Hematopoietic multipotent progenitor cell (in vitro differentiated cells): ENCODE data around the gene EZR. TPM values are rescaled to one million over a fixed set of nuclear protein-coding genes. Genes with fewer than 3 reads are reported as not detected.
"Not testable (repeated sequence)": the region's sequence is repeated elsewhere in the genome, so short reads cannot be mapped to it uniquely, and the experiment has no call there.

Source experiments
- DNase-seq, 3 donors: peaks; one replicate each; pipeline ENCODE4 v3.0.0-alpha.2; 2011 to 2015; ENCODE audit warnings: low read depth in 2 of 3, low spot score in 2 of 3
- total RNA-seq: library from RNA; depleted of rRNA; stranded (reverse); fragments of >200 nt; gene quantifications from one replicate; pipeline ENCODE4 v1.2.3, GENCODE V29; 2012

The EZR gene
- total RNA-seq, 1 donor, result 80.8 TPM

DNA sequence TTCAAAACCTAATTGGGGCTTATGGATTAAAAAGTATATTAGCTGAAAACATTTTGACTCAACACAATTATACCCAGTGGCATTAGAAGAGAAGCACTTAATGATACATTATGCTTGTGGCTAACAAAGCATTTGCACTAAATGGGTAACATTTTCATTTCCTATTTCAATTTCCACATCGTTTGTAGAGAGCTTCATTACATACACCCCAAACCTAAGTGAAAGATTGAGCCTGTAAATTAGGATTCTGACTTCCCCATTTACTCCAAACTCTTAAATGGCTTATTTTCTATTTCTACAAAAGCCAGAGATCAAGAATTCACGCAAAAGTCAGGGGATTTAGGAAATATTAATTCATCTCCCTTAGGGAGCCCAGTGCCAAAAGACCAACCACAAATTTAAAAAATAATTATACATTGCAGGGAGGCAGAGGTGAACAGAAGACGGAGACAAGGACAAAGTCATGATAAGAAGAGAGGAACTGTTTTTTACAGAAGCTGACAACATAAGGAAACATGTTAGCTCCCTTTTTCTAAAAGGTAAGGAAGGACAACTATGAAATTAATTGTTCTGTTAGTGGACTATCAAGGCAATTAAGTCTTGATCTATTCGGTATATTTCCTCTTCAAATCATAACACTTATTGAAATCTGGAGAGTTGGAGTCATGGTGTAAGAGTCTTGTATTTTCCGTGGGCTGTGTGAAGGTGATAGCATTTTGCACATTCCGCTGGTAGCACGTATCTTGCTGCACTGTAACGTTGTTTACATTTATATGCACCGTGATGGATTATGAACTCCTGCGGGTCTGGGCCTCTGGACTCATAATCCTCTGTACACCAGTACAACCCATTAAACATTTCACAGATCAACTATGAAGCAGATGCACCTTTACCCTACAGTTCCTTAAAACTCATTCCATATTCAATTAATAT is 24.8 kb upstream of the EZR start:
- DNase-seq, result no peak

DNA sequence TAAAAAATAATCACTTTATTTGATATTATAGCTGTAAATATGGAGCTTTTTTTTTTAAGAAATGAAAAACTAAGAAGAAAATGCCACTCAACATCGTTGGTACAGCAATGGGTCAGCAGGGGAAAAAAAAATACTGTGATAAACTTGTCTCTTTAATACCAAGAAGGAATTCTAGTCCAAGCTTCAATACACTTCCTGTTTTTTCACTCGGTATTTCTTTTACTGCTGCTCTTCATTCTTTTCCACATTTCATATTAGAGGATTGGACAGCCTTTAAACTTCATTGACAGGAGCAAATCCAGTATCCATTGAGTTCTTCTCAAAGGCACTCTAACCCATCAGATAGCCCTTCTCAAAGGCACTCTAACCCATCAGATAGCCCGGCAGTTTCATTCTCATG is 22.2 kb upstream of the EZR start:
- DNase-seq, result no peak

DNA sequence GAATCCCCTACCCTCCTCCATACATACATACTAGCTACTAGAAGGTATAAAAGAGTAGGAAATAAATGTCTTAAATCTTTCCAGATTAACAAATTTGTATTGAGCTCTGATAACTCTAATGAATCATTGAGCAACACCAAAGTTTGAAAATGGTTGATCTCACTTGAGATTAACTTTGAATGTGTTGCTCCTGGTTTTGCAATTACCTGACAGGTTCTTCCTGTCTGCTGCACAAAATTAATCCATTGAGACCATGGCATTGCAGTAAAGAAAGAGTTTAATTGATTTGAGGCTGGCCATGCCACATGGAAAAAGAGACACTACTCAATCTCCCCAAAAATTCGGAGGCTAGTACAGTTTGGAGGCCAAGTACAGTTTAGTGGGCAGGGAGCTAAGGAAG is 21.3 kb upstream of the EZR start:
- no peak for DNase-seq

DNA sequence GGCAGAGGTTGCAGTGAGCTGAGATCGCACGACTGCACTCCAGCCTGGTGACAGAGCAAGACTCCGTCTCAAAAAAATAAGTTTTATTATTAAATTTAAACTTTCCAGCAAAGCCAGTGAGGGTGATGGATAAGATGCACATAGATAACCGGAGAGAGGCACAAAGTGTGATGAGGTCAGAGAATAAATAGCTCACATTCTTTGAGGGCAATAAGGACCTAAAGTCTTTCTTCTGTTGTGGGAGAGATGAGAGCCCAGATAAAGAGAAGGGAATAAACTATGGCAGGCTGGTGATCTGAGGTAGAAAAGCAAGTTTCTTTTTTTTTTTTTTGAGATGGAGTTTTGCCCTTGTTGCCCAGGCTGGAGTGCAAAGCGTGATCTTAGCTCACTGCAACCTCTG is 20.6 kb upstream of the EZR start:
- DNase-seq, result no peak

DNA sequence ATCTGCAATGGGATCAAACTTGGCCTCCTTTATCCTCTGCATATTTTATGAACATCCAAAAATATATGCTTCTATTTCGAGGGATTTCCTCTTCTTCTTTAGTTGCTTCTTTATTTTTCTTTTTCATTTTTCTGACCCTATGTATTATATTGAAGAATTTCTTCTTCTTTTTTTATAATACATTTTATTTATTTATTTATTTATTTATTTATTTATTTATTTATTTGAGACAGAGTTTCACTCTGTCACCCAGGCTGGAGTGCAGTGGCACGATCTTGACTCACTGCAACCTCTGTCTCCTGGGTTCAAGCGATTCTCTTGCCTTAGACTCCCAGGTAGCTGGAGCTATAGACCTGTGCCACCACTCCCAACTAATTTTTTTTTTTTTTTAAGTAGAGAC is 19.6 kb upstream of the EZR start:
- DNase-seq, result not testable (repeated sequence)

DNA sequence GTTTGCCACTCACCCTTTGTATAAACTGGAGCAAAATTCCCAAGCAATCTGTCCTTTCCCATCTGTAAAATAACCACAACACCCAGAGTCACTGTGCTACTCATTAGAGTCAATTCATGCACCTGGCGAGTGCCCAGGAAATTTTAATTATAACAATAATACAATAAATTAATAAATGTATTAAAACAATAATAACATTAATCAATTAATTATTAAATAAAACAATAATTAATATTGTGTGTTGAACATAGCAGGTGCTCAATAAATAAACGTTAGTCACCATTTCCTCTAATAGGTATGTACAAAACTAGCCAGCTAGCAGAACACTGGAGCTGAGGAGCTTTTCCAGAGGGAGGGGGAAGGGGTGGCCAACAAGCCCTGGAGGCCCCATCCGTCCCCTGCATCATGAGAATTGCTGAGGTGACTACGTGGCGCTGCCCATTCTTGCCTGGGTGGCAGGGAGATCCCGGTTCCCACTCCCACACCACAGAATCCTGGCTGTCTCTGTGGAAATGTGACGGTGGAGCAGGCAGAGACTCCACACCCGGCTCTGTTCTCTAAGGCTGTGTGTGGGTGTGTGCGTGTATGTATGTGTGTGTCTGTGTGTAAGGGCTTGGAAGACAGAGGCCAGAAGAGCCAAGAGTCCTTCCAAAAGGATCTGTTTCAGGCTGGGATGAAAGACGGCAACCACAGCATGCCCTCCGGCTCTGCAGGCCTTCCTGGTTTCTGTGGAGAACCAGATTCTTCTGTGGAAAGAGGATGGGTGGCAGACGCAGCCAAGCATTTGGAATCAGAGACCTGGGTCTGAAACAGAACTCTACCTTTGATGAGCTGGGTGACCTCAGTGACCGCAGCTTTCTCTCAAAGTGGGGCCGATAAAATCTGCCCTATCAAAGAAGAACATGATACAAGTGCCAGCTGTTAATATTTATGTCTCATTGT is 18.8 kb upstream of the EZR start:
- no peak for DNase-seq

DNA sequence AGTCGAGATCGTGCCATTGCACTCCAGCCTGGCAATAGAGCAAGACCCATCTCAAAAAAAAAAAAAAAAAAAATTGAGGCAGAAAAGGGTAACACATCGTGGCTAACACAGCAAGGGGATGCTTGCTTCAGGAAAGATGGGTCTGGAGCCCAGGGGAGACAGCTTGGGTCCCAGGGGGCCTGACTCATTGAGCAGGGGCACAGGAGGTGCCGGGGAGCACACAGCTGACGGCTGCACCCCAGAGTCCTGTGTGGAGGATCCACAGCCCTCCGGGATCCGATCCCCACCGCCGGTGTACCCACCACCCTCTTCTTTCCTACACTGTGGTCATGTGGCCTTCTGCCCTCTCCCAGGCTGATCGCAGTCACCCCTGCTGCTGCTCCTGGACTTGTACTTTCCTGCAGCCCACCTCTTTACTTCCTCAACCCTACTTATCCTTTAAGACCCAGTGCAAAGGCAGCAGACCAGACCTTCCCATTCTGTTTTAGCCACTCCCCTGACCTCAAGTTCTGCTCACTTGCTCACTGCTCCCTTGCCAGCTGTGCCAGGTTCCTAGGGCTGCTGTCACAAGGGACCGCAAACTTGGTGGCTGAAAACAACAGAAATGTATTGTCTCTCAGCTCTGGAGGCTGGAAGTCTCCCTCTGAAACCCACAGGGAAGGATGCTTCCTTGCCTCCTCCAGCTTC is 17.6 kb upstream of the EZR start:
- no peak for DNase-seq

DNA sequence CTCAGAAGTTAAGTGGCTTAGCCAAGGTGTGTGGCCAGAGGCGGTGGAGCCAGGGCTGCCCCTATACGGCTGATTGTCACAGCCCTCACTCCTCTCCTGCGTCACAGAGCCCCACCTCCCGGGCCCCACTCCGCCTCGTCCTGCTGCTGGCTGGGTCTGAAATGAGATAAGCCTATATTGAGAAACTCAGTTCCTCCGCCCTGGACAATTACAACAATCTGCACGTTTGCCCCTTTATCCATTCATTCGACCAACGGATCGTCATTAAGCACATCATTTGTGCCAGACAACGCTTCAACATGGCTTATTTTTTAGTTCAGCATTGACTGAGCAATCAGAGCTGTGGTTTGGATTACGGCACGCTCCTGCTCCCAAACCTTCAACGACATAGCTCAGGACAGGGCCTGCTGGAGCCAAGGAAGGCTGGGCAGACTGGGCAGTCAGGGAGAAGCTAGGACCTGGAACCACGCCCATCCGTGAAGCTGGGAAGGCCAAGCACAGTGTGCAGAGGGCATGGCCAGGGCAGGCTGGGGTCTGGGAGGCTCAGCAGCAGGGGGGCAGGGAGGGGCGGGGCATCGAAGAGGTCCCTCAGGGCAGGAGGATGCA is 16.6 kb upstream of the EZR start:
- DNase-seq, result no peak

DNA sequence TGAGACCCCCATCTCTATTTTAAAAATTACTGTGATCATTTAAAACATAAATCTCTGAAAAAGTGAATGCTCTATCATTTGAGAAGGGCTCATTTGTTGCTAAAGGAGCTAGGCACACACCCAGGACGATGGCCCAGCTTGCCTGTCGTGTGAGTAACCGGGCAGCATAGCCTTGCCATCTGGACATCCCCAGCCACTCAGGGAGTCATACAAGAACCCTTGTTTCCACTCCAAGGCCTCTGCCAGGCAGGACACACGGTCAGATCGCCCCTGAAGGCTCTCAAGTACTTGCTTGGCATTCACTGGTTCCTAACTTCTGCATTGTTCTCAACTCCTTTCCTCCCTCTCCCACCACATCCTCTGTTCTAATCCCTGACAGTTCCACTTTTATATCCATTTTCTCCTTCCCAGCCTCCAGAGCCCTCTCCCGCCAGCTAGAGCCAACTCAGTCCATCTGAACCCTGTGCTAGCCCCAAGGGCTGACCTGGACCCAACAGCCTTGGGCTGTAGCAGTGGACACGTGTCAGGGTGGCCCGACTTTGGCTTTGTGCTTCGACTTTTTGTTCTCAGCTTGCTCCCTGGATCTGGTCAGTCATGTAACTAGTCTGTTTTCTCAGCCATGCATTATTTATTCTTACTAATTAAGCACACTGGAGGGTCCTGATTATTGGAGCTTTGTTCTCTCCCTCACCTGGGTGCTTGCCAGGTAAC is 15.7 kb upstream of the EZR start:
- no peak for DNase-seq

DNA sequence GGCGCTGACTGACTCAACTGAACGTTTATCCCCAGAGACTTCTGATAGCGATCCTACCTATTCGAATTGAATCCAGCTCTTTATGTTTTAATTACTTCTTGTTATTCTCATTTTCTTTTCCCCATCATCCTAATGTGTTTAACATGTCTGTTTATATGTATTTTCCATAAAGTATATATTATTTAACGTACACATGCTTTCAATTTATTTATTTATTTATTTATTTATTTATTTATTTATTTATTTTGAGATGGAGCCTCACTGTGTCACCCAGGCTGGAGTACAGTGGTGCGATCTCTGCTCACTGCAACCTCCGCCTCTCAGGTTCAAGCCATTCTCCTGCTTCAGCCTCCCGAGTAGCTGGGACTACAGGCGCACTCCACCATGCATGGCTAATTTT is 13.6 kb upstream of the EZR start:
- not testable (repeated sequence) for DNase-seq

DNA sequence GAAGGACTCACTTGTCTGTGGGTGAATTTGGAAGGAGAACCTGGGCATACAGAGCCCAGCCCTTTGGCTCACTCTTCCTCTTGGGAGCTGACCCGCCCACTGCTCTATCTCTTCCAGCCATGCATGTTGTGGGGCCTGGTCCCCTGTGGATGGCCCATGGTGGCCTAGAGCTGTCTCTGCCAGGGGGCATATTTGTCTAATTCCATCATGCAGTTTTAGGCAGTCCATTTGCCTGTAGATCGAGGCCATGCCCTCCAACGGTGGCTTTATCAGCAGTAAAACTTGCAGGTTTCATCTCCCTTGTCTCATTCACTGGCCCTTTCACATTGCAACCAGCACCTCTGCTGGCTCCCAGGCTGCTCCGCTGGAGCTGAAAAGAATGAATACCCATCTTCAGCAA is 12.9 kb upstream of the EZR start:
- DNase-seq, result no peak

DNA sequence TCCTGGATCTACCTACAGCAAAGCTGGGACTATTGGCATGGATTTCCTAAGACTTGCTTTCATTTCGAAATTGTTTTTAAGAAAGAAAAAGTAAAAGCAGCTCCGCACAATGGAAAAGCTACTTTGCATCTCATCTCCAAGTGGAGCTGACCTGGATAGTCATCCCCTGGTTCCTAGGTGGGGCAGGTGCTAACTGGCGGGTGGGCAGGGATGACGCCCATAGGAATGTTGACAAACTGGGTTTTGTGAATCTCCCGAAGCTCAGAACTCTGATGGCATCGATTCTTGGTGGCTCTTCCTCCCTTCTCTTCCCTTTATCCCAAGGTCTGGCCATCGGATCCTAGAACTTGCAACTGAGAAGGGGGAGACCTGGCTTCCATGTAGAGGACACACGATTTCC is 12.4 kb upstream of the EZR start:
- DNase-seq, result no peak

DNA sequence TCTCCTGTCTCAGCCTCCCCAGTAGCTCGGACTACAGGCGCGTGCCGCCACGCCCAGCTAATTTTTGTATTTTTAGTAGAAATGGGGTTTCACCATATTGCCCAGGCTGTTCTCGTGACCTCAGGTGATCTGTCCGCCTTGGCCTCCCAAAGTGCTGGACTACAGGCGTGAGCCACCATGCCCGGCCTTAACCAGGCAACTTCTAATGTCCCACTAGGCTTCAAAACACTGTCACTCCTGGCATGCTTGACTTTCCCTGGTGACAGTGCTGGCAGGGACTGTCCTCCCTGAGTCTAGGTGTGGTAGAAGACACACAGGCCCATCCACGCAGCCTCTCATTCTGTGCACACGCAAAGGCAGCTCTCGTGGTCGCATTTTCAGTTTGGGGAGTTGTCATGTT is 11.6 kb upstream of the EZR start:
- no peak for DNase-seq

DNA sequence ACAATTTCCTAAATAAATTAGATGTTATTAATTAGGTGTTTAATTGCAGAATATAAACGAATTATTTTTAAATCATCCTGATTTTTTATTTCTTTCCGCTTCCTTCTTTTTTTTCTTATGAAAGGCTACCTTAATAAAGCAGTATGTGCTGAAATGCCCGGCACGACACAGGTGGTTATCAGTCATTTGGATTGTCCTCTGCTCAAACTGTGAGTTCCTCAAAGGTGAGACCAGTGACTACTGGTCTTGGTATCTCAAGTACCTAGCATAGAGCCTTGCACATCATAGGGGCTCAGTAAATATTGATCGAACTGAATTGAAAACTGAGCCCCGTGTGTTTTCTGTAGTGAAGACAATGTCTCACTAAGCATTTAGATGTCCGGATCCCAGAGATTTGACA is 9.6 kb upstream of the EZR start:
- DNase-seq, result no peak

DNA sequence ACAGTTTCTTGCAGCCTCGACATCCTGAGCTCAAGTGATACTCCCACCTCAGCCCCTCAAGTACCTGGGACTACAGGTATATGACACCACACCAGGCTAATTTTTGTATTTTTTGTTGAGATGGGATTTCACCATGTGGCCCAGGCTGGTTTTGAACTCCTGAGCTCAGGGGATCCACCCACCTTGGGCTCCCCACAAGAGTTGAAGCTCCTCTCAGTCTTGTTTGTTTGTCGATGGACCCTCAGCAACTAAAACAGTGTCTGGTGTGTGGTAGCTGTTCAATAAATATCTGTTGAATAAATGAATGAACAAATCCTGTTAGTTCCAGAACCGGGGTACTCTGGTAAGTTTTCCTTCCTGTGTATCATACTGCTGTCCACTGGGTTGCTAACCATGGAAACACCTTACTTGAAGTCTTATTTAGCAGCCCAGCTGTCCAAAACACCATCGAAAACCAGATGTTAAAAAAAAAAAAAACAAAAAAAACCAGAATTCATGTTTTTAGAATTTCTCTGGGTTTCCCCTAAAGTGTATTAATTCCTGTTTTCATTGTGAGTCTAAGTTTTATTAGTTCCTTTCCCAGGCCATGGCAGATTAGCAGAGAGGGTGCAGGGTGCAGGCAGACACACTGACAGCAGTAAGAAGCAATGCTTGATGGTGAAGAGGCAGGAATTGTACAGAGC is 7.8 kb upstream of the EZR start:
- peak in 1 of 3 donors; percentile 46 for DNase-seq

DNA sequence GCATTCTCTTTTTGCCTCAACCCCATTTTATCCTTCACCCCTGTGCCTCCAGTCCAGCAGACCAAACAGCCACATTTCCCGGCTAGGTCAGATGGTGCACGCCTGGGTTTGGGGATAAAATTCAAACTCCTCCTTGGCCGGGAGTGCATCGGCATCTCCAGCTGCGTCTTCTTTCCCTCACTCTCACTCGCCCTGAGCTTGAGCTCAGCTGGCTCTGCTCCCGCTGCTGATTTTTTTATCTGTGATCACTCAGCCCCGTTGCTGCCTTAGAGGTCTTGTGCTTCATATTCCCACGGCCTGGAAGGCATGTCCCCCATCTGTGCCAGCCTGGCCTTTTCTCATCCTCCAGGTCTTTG is 6.8 kb upstream of the EZR start:
- no peak for DNase-seq

DNA sequence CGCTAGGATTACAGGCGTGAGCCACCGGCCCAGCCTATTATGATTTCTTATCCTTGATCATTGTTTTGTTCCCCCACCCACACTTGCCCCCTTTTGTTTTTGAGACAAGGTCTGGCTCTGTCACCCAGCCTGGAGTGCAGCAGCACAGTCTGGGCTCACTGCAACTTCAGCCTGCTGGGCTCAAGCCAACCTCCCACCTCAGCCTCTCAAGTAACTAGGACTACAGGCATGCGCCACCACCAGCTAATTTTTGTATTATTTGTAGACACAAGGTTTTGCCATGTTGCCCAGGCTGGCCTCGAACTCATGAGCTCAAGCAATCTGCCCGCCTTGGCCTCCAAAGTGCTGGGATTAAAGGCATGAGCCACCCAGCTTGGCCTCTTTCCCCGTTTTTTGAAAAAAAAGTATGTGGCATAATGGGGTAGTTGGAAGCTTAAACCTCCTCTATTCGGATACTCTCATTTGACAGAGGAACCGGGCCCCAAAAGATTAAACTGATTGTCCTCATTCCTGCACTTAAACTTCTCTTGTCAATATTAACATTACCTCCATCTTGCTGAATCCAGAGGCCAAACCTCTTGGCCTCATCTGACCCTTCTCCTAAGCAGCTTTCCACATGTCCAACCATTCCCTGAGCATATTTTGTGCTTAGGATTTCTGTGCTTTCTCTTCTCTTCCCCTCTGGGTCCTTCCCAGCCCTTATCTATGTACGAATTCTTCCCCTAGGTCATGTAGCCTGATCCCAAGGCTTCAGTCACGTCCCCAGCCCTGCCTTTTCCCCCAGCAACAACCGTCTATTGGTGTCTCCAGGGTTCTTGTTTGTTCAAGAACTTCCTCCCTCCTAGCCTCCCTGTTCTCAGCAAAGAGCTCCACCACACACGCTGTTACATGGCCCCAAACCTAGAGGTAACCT is 6.1 kb upstream of the EZR start:
- DNase-seq, result no peak

DNA sequence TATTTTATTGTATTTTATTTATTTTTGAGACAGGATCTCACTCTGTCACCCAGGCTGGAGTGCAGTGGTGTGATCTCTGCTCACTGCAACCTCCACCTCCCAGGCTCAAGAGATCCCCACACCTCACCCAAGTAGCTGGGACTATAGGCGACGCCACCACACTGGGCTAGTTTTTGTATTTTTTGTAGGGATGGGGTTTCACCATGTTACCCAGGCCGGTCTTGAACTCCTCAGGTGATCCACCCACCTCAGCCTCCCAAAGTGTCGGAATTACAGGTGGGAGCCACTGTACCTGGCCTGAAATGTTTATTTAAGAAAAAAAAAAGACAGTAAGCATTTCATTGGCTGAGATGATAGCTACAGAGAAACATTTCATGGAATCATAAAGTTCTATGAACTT is 4.4 kb upstream of the EZR start:
- not testable (repeated sequence) for DNase-seq
